Panc1 (cell line): ENCODE measurements around the gene DNER. TPM values are rescaled to one million over a fixed set of nuclear protein-coding genes. Genes with fewer than 3 reads are reported as not detected.

ENCODE experiments used
- ATAC-seq: fragments of 200-7000 bp; cut with Tn5 transposase; 2 replicates; pipeline ENCODE4 v1.9.1; 2020; ENCODE audit warnings: mild to moderate bottlenecking, moderate library complexity
- BruUV-seq: library from RNA; stranded (reverse); fragments of 400-500 nt; replicated peaks from 2 replicates; lab custom pipeline; 2021; lab: Mats Ljungman, UMichigan
- CTCF ChIA-PET: fragments of 300-600 bp; sonication (Branson Sonifier 250); formaldehyde crosslinking; loops from one replicate; lab custom pipeline; 2022; ENCODE audit warnings: antibody characterized with exemption; lab: Charles Lee
- POLR2A ChIA-PET: fragments of 300-600 bp; sonication (Branson Sonifier 250); formaldehyde crosslinking; loops from one replicate; lab custom pipeline; 2022; ENCODE audit warnings: antibody characterized with exemption; lab: Charles Lee
- DNase-seq: peaks from one replicate; pipeline ENCODE4 v3.0.0-alpha.2; 2010; ENCODE audit warnings: low read depth, low spot score
- H3K27ac ChIP-seq: 2 replicates; pipeline ENCODE4 v1.5.1; 2011; ENCODE audit warnings: mild to moderate bottlenecking, low read length, inconsistent platforms
- H3K27me3 ChIP-seq: fragments of 200-500 bp; sonication (Bioruptor generic); 2 replicates; pipeline ENCODE4 v1.6.0; 2014; ENCODE audit warnings: low read length, inconsistent platforms; ENCODE audit not compliant: control insufficient read depth, insufficient read depth
- H3K36me3 ChIP-seq: fragments of 200-500 bp; sonication (Bioruptor generic); 2 replicates; pipeline ENCODE4 v1.5.1; 2014; ENCODE audit warnings: inconsistent platforms, mild to moderate bottlenecking, low read length, moderate library complexity; ENCODE audit not compliant: control insufficient read depth, insufficient read depth
- H3K4me1 ChIP-seq: 2 replicates; pipeline ENCODE4 v1.5.1; 2011; ENCODE audit warnings: inconsistent platforms, mild to moderate bottlenecking, low read length, moderate library complexity; ENCODE audit not compliant: control insufficient read depth, insufficient read depth
- H3K4me3 ChIP-seq, 2 experiments: 2 replicates each; pipeline ENCODE4 v1.5.1; 2011 to 2012; ENCODE audit warnings: low read depth in 2 of 2, low read length in 2 of 2, mild to moderate bottlenecking in 2 of 2, inconsistent platforms in 1 of 2, moderate library complexity in 1 of 2
- H3K9me3 ChIP-seq: fragments of 200-500 bp; sonication (Bioruptor generic); 2 replicates; pipeline ENCODE4 v1.5.1; 2014; ENCODE audit warnings: low read depth, mild to moderate bottlenecking, inconsistent platforms, low read length, moderate library complexity; ENCODE audit not compliant: control insufficient read depth, insufficient read depth
- POLR2AphosphoS5 ChIP-seq: IDR thresholded peaks from 2 replicates; pipeline ENCODE4 v1.6.1; 2012; ENCODE audit warnings: mild to moderate bottlenecking, low read depth, low read length, moderate library complexity
- SIN3A ChIP-seq: IDR thresholded peaks from 2 replicates; pipeline ENCODE4 v1.6.1; 2012; ENCODE audit warnings: low read depth, mild to moderate bottlenecking, low read length, moderate library complexity, borderline replicate concordance; ENCODE audit not compliant: insufficient read depth
- TCF7L2 ChIP-seq: IDR thresholded peaks from 2 replicates; pipeline ENCODE4 v1.6.1; 2011; ENCODE audit warnings: mild to moderate bottlenecking, low read depth, low read length, inconsistent platforms
- in situ Hi-C: cut with HindIII; loops from 2 replicates; pipeline ENCODE4 v1.10.0; 2016; ENCODE audit warnings: low sequenced_read_pairs, low pct_unique_long_range_greater_than_20kb
- intact Hi-C: fragments of 100-400 bp; cut with micrococcal nuclease; formaldehyde crosslinking; loops from one replicate; pipeline ENCODE4 v1.10.0; 2022; ENCODE audit not compliant: unreplicated experiment
- total RNA-seq: library from RNA; stranded (reverse); gene quantifications from one replicate; pipeline ENCODE4 v1.2.1, GENCODE V29; 2021; ENCODE audit not compliant: unreplicated experiment
- TF ChIP-seq, protein P1 (sequence below): fragments of 450-650 bp; IDR thresholded peaks from 2 replicates; pipeline ENCODE4 v1.5.1; 2017; ENCODE audit warnings: mild to moderate bottlenecking
- TF ChIP-seq, protein P2 (sequence below), 2 experiments: IDR thresholded peaks; 2 replicates each; pipeline ENCODE4 v1.6.1; 2011 to 2012; ENCODE audit warnings: low read depth in 2 of 2, control low read depth in 1 of 2, low read length in 1 of 2, mild to moderate bottlenecking in 1 of 2, moderate library complexity in 1 of 2; ENCODE audit not compliant: insufficient read depth in 1 of 2

The DNER gene
- total RNA-seq, 1 experiment from 2014 or later, result 0.31 TPM

DNA sequence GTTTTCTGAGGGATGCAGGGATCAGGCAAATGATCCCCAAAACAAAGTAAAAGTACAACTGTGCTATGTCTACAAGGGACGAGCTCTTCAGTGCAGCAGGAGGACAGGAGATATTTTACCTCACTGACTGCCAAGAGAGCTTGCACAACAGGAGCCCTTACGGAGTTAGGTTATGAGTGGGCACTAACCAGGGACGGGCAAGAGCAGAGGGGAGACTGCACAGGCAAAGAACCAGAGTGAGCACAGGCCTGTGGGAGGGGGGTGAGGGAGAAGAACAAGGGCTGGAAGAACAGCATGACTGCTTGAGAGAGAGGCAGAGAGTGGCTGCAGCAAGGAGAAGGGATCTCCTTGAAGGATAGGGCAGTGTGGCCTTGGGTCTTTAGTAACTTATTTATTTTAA is 342.1 kb downstream of the DNER start:
- POLR2A ChIA-PET, result no interaction called here
- H3K4me1 ChIP-seq, result no peaks in the 10 kb centered on the region
- no peak for DNase-seq
- no peak for ATAC-seq
- in situ Hi-C loops, result no loop called here
- 0 out of 2 replicates have a peak, but pooled peaks cover 3% of the 10 kb centered on the region for H3K9me3 ChIP-seq
- TF ChIP-seq POLR2AphosphoS5 (no peak), TCF7L2 (no peak), SIN3A (no peak)
- TF ChIP-seq, protein P1, sequence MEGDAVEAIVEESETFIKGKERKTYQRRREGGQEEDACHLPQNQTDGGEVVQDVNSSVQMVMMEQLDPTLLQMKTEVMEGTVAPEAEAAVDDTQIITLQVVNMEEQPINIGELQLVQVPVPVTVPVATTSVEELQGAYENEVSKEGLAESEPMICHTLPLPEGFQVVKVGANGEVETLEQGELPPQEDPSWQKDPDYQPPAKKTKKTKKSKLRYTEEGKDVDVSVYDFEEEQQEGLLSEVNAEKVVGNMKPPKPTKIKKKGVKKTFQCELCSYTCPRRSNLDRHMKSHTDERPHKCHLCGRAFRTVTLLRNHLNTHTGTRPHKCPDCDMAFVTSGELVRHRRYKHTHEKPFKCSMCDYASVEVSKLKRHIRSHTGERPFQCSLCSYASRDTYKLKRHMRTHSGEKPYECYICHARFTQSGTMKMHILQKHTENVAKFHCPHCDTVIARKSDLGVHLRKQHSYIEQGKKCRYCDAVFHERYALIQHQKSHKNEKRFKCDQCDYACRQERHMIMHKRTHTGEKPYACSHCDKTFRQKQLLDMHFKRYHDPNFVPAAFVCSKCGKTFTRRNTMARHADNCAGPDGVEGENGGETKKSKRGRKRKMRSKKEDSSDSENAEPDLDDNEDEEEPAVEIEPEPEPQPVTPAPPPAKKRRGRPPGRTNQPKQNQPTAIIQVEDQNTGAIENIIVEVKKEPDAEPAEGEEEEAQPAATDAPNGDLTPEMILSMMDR, result no peak
- no peak overlapping the region for H3K27ac ChIP-seq
- intact Hi-C loops, result no loop called here
- H3K4me3 ChIP-seq, result no peak overlapping the region
- no peaks in the 10 kb centered on the region for H3K36me3 ChIP-seq
- BruUV-seq, result no TSS peak
- CTCF ChIA-PET, result no interaction called here
- H3K27me3 ChIP-seq, result no peaks in the 10 kb centered on the region

DNA sequence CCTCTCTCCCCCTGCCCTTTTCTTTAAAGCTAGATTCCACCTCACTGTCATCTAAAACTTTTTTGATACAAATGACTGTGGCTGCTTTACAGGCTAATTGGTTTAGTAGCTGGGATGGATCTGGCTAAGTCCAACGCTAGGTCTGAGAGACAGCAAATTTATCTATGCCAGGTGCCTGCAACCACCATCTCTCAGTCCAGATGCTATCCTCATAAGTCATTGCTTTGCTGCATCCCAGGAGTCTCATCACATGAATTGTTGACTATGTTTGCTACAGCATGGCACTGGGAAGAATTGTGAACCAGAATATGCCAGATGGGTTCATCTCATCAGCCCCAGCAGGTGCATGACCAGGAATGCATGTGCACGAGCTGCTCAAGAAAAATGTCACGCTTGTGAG is 343.3 kb downstream of the DNER start:
- TF ChIP-seq POLR2AphosphoS5, result no peak
- no peak for TF ChIP-seq TCF7L2
- TF ChIP-seq SIN3A, result no peak
- TF ChIP-seq, protein P2, sequence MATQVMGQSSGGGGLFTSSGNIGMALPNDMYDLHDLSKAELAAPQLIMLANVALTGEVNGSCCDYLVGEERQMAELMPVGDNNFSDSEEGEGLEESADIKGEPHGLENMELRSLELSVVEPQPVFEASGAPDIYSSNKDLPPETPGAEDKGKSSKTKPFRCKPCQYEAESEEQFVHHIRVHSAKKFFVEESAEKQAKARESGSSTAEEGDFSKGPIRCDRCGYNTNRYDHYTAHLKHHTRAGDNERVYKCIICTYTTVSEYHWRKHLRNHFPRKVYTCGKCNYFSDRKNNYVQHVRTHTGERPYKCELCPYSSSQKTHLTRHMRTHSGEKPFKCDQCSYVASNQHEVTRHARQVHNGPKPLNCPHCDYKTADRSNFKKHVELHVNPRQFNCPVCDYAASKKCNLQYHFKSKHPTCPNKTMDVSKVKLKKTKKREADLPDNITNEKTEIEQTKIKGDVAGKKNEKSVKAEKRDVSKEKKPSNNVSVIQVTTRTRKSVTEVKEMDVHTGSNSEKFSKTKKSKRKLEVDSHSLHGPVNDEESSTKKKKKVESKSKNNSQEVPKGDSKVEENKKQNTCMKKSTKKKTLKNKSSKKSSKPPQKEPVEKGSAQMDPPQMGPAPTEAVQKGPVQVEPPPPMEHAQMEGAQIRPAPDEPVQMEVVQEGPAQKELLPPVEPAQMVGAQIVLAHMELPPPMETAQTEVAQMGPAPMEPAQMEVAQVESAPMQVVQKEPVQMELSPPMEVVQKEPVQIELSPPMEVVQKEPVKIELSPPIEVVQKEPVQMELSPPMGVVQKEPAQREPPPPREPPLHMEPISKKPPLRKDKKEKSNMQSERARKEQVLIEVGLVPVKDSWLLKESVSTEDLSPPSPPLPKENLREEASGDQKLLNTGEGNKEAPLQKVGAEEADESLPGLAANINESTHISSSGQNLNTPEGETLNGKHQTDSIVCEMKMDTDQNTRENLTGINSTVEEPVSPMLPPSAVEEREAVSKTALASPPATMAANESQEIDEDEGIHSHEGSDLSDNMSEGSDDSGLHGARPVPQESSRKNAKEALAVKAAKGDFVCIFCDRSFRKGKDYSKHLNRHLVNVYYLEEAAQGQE (IDR thresholded peaks at IDR 0.05; ENCODE audit: insufficient read depth in 1 of 2, low read depth in 2 of 2, low read length in 1 of 2), result no peak
- TF ChIP-seq, protein P1, result no peak
- ChIA-PET CTCF (no interaction called here), POLR2A (no interaction called here)
- no peak for ATAC-seq
- in situ Hi-C loops (no loop called here), intact Hi-C loops (no loop called here)
- H3K27ac ChIP-seq, result no peak overlapping the region
- DNase-seq, result no peak
- no TSS peak for BruUV-seq
- no peak overlapping the region for H3K4me3 ChIP-seq
- H3K4me1 ChIP-seq, result no peaks in the 10 kb centered on the region
- 0 out of 2 replicates have a peak, but pooled peaks cover 3% of the 10 kb centered on the region for H3K9me3 ChIP-seq
- no peaks in the 10 kb centered on the region for H3K36me3 ChIP-seq
- H3K27me3 ChIP-seq, result no peaks in the 10 kb centered on the region
